ENCODE data around the gene PPDPF. TPM values are rescaled to one million over a fixed set of nuclear protein-coding genes. Genes with fewer than 3 reads are reported as not detected.

Gene PPDPF
- total RNA-seq, 1 experiment from 2014 or later: 517 TPM

- peak; percentile 92 for DNase-seq
- Mint-ChIP-seq H3K9me3 (ENCODE audit: low read depth, unreplicated experiment) (no peaks in the 10 kb centered on the region), H3K4me3 (ENCODE audit: low read depth, unreplicated experiment) (peak overlapping the region; percentile 75), H3K4me1 (ENCODE audit: low read depth, unreplicated experiment) (no peaks in the 10 kb centered on the region), H3K27ac (ENCODE audit: unreplicated experiment) (peak overlapping the region; percentile 50), H3K27me3 (ENCODE audit: unreplicated experiment) (peaks cover 3% of the 10 kb centered on the region), H3K36me3 (ENCODE audit: insufficient read depth, unreplicated experiment) (peaks cover 46% of the 10 kb centered on the region)
- CTCF ChIA-PET: interaction anchor here (2.7 kb wide), 1 partner anchor 22 kb away, joined by 15 read pairs; the partner anchor contains the start of gene PPDPF
- BruUV-seq (replicated peaks): no TSS peak
- TF ChIP-seq CTCF (IDR thresholded peaks at IDR 0.05; ENCODE audit: unreplicated experiment): no peak
- intact Hi-C loops (cut with micrococcal nuclease; ENCODE audit: unreplicated experiment): loop anchor here (2.0 kb wide), 1 partner anchor 23 kb away; the partner anchor contains the start of gene PPDPF
Observed at GRCh38 chr20:63497946-63498935, 22.3 kb upstream of the PPDPF start.

DNA sequence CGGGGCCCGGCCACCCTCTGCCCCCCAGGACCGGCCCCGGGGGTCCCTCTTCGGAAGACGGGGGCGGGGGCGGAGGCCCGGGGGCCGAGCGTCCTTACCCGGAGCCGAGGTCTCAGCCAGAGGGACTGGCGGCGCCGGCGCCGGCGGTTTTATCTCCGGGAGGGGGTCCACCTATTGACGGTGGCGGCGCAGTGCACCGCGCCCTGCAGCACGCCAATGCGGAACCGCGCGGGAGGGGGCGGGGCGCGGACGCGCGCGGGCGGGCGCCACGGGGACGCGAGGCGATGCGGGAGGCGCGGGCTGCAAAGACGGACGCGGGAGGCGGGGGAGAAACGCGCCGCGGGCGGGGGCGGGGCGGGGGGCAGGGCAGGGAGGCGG, 21.6 kb upstream of the PPDPF start, which contains the start of gene EEF1A2:
EEF1A2 (minus strand) TSS at position 124 of the 378 bp plus-strand sequence. CDS start 1,320 bp downstream, outside the sequence.
- DNase-seq: peak; percentile 73
- peak within 1 kb of the TSS; percentile 75 for H3K4me3 Mint-ChIP-seq (ENCODE audit: low read depth, unreplicated experiment)
- peaks cover 11% of the 10 kb centered on the region for H3K27me3 Mint-ChIP-seq (ENCODE audit: unreplicated experiment)
- intact Hi-C loops (cut with micrococcal nuclease; ENCODE audit: unreplicated experiment): loop anchor here (2.0 kb wide), 1 partner anchor 22 kb away; the partner anchor contains the start of gene PPDPF
- no TSS peak for BruUV-seq (replicated peaks)
- peak within 1 kb of the TSS; percentile 50 for H3K27ac Mint-ChIP-seq (ENCODE audit: unreplicated experiment)
- CTCF ChIA-PET: no interaction called here
- H3K9me3 Mint-ChIP-seq (ENCODE audit: low read depth, unreplicated experiment): no peaks in the 10 kb centered on the region
- TF ChIP-seq CTCF (IDR thresholded peaks at IDR 0.05; ENCODE audit: unreplicated experiment): peak; percentile 38
- no peaks in the 10 kb centered on the region for H3K4me1 Mint-ChIP-seq (ENCODE audit: low read depth, unreplicated experiment)
- peaks cover 45% of the 10 kb centered on the region for H3K36me3 Mint-ChIP-seq (ENCODE audit: insufficient read depth, unreplicated experiment)

DNA sequence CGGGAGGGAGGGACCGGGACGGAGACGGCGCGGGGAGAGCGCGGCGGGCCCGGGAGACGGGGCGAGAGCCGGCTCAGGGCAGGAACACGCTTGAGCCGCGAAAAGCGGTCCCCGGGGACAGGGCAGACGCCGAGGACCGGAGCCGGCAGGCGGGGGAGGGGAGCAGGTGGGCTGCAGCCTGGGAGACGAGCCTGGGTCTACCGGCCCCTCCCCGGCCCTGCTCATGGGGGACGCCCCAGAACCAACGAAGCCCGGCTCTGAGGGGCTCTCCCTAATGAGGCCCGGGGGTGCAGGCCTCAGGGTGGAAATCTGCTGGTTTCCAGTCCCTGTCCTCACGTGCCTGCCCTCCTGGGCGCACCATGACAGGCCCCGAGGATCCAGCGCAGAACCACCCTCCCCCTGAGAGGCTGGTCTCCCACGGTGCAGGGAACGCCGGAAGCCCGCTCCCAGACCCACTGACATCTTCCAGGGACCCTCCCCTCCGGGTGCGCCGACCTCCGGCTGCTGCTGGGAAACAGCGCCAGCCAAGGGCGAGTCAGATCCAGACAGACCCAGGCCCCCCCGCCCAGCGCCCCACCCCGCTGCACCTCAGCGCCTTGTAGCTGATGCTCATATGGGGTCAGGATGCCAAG, 21.1 kb upstream of the PPDPF start:
- Mint-ChIP-seq H3K4me3 (ENCODE audit: low read depth, unreplicated experiment) (peak overlapping the region; percentile 75), H3K9me3 (ENCODE audit: low read depth, unreplicated experiment) (no peaks in the 10 kb centered on the region), H3K4me1 (ENCODE audit: low read depth, unreplicated experiment) (no peaks in the 10 kb centered on the region), H3K27ac (ENCODE audit: unreplicated experiment) (no peak overlapping the region), H3K27me3 (ENCODE audit: unreplicated experiment) (peaks cover 16% of the 10 kb centered on the region), H3K36me3 (ENCODE audit: insufficient read depth, unreplicated experiment) (peaks cover 45% of the 10 kb centered on the region)
- peak; percentile 40 for DNase-seq
- intact Hi-C loops (cut with micrococcal nuclease; ENCODE audit: unreplicated experiment): loop anchor here (2.0 kb wide), 1 partner anchor 21 kb away; the partner anchor contains the start of gene PPDPF
- TF ChIP-seq CTCF (IDR thresholded peaks at IDR 0.05; ENCODE audit: unreplicated experiment): no peak
- CTCF ChIA-PET: no interaction called here
- BruUV-seq (replicated peaks): no TSS peak

- Mint-ChIP-seq H3K4me1 (ENCODE audit: low read depth, unreplicated experiment) (no peaks in the 10 kb centered on the region), H3K9me3 (ENCODE audit: low read depth, unreplicated experiment) (peaks cover 4% of the 10 kb centered on the region), H3K36me3 (ENCODE audit: insufficient read depth, unreplicated experiment) (peaks cover 40% of the 10 kb centered on the region), H3K27ac (ENCODE audit: unreplicated experiment) (no peak overlapping the region), H3K27me3 (ENCODE audit: unreplicated experiment) (peaks cover 24% of the 10 kb centered on the region), H3K4me3 (ENCODE audit: low read depth, unreplicated experiment) (peak overlapping the region; percentile 75)
- no TSS peak for BruUV-seq (replicated peaks)
- intact Hi-C loops (cut with micrococcal nuclease; ENCODE audit: unreplicated experiment): no loop called here
- no peak for TF ChIP-seq CTCF (IDR thresholded peaks at IDR 0.05; ENCODE audit: unreplicated experiment)
- CTCF ChIA-PET: interaction anchor here (0.6 kb wide), 2 partner anchors 188 to 266 kb away, joined by 3 to 5 read pairs; no protein-coding TSS in a partner anchor
- DNase-seq: no peak
Observed at GRCh38 chr20:63500151-63500901, 20.2 kb upstream of the PPDPF start.
